Neural cell (in vitro differentiated cells): ENCODE measurements around the gene PTPRG. TPM values are rescaled to one million over a fixed set of nuclear protein-coding genes. Genes with fewer than 3 reads are reported as not detected.

Experiments used
- H2AFZ ChIP-seq: fragments of 200-600, 300-800 bp; sonication (generic), shearing (Covaris generic); 2 replicates; pipeline ENCODE4 v1.6.0; 2014; ENCODE audit warnings: low read depth, mild to moderate bottlenecking, antibody characterized with exemption, low read length, moderate library complexity
- H3F3A ChIP-seq: fragments of 200-600 bp; shearing (Covaris generic); 2 replicates; pipeline ENCODE4 v1.6.1; 2016; ENCODE audit warnings: mild to moderate bottlenecking, moderate library complexity, mixed read lengths, antibody characterized with exemption, low read length; ENCODE audit not compliant: insufficient read depth, poor library complexity, severe bottlenecking
- H3K27ac ChIP-seq: fragments of 200-600, 300-800 bp; sonication (generic), shearing (Covaris generic); 2 replicates; pipeline ENCODE4 v1.5.1; 2014; ENCODE audit warnings: mild to moderate bottlenecking, low read length, moderate library complexity
- H3K27me3 ChIP-seq: fragments of 300-800, 200-600 bp; sonication (generic), shearing (Covaris generic); 2 replicates; pipeline ENCODE4 v1.6.0; 2014; ENCODE audit warnings: mild to moderate bottlenecking, low read depth, low read length, moderate library complexity; ENCODE audit not compliant: insufficient read depth
- H3K36me3 ChIP-seq: fragments of 300-800, 200-600 bp; sonication (generic), shearing (Covaris generic); 2 replicates; pipeline ENCODE4 v1.5.1; 2014; ENCODE audit warnings: mild to moderate bottlenecking, antibody characterized with exemption, low read length, moderate library complexity; ENCODE audit not compliant: insufficient read depth
- H3K4me2 ChIP-seq: fragments of 300-800, 200-600 bp; sonication (generic), shearing (Covaris generic); 2 replicates; pipeline ENCODE4 v1.6.0; 2014; ENCODE audit warnings: mild to moderate bottlenecking, low read length
- H3K4me3 ChIP-seq: fragments of 300-800, 200-600 bp; sonication (generic), shearing (Covaris generic); 2 replicates; pipeline ENCODE4 v1.5.1; 2014; ENCODE audit warnings: mild to moderate bottlenecking, low read length, moderate library complexity
- H3K79me2 ChIP-seq: fragments of 200-600 bp; shearing (Covaris generic); replicated peaks from 2 replicates; pipeline ENCODE4 v1.6.0; 2014; ENCODE audit warnings: mild to moderate bottlenecking, low read length, moderate library complexity; ENCODE audit not compliant: insufficient read depth
- H3K9ac ChIP-seq: fragments of 300-800, 200-600 bp; sonication (generic), shearing (Covaris generic); 2 replicates; pipeline ENCODE4 v1.6.1; 2016; ENCODE audit warnings: mild to moderate bottlenecking, low read length, mixed read lengths
- H3K9me2 ChIP-seq: fragments of 200-600 bp; shearing (Covaris generic); 2 replicates; pipeline ENCODE4 v1.6.1; 2016; ENCODE audit warnings: mild to moderate bottlenecking, low read length, mixed read lengths; ENCODE audit not compliant: insufficient read depth
- H3K9me3 ChIP-seq: fragments of 200-600, 300-800 bp; sonication (generic), shearing (Covaris generic); 2 replicates; pipeline ENCODE4 v1.6.1; 2016; ENCODE audit warnings: mild to moderate bottlenecking, mixed run types, low read length, moderate library complexity, mixed read lengths
- H4K20me1 ChIP-seq: fragments of 200-600 bp; shearing (Covaris generic); 2 replicates; pipeline ENCODE4 v1.6.1; 2016; ENCODE audit warnings: mild to moderate bottlenecking, mixed run types; ENCODE audit not compliant: insufficient read depth
- CTCF ChIP-seq: fragments of 450-650 bp; IDR thresholded peaks from 2 replicates; pipeline ENCODE4 v1.5.1; 2014; ENCODE audit warnings: antibody characterized with exemption, mild to moderate bottlenecking, moderate library complexity; ENCODE audit not compliant: poor library complexity, severe bottlenecking
- EP300 ChIP-seq: fragments of 450-650 bp; conservative IDR thresholded peaks from 2 replicates; pipeline ENCODE4 v1.6.1; 2014; ENCODE audit warnings: antibody characterized with exemption, mild to moderate bottlenecking, moderate library complexity; ENCODE audit not compliant: poor library complexity, severe bottlenecking
- EZH2 ChIP-seq: fragments of 200-600, 300-800 bp; shearing (Covaris generic), sonication (generic); IDR thresholded peaks from 2 replicates; pipeline ENCODE4 v1.6.1; 2014; ENCODE audit warnings: antibody characterized with exemption, low read length, borderline replicate concordance, mild to moderate bottlenecking; ENCODE audit not compliant: insufficient read depth, poor library complexity, severe bottlenecking
- MXI1 ChIP-seq: fragments of 450-650 bp; conservative IDR thresholded peaks from 2 replicates; pipeline ENCODE4 v1.6.1; 2014; ENCODE audit warnings: antibody characterized with exemption, mild to moderate bottlenecking; ENCODE audit not compliant: poor library complexity, severe bottlenecking
- POLR2AphosphoS5 ChIP-seq: IDR thresholded peaks from 2 replicates; pipeline ENCODE4 v1.6.1; 2012
- RAD21 ChIP-seq: fragments of 450-650 bp; conservative IDR thresholded peaks from 2 replicates; pipeline ENCODE4 v1.6.1; 2014; ENCODE audit warnings: antibody characterized with exemption, mild to moderate bottlenecking, moderate library complexity
- REST ChIP-seq: IDR thresholded peaks from 2 replicates; pipeline ENCODE4 v1.6.1; 2012; ENCODE audit warnings: borderline replicate concordance
- SMC3 ChIP-seq: fragments of 450-650 bp; conservative IDR thresholded peaks from 2 replicates; pipeline ENCODE4 v1.6.1; 2014; ENCODE audit warnings: antibody characterized with exemption, mild to moderate bottlenecking, moderate library complexity; ENCODE audit not compliant: poor library complexity
- TAF1 ChIP-seq: IDR thresholded peaks from 2 replicates; pipeline ENCODE4 v1.6.1; 2012; ENCODE audit warnings: low read depth
- polyA plus RNA-seq: library from polyadenylated mRNA; depleted of rRNA; stranded (reverse); fragments of >200 nt; gene quantifications from 2 replicates; pipeline ENCODE4 v1.2.3, GENCODE V29; 2014

Gene PTPRG
- polyA plus RNA-seq, 1 donor from 2014 or later: 33.1 TPM

- Histone ChIP-seq H3K27me3 (no peaks in the 10 kb centered on the region), H3F3A (no peaks in the 10 kb centered on the region), H3K9me2 (no peaks in the 10 kb centered on the region), H3K9ac (no peak overlapping the region), H3K79me2 (peaks cover 4% of the 10 kb centered on the region), H3K9me3 (no peaks in the 10 kb centered on the region), H2AFZ (no peak overlapping the region), H3K27ac (no peak overlapping the region), H4K20me1 (no peaks in the 10 kb centered on the region), H3K4me3 (no peak overlapping the region), H3K4me2 (no peak overlapping the region), H3K36me3 (no peaks in the 10 kb centered on the region)
- no peak for TF ChIP-seq RAD21
- no peak for TF ChIP-seq MXI1
- TF ChIP-seq SMC3: no peak
- no peak for TF ChIP-seq EZH2
- TF ChIP-seq REST: no peak
- no peak for TF ChIP-seq EP300
- TF ChIP-seq POLR2AphosphoS5: no peak
- no peak for TF ChIP-seq TAF1
- TF ChIP-seq CTCF: no peak
Measured at GRCh38 chr3:61926923-61927322, 365.6 kb downstream of the PTPRG start.

DNA sequence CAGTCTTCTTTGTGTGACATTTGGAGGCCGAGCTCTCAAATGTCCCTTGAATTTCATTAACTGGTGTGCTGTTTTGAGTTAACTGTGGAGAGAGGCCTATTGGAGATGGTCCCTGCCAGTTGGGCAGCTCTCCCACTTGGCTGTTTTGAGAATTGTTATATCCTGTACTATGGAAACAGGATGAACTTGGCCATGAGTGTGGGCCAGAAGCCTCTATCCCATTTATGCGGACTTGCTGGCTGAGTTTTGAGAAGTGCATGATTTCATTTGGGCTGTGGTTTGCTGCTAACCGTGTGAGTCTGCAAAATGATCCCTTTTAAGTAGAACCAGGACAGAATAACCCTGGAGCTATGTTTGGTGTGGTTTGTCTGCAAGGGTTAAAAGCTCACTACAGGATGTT, 366.0 kb downstream of the PTPRG start:
- H3K4me2 ChIP-seq: no peak overlapping the region
- H2AFZ ChIP-seq: no peak overlapping the region
- TF ChIP-seq EZH2 (no peak), RAD21 (no peak), POLR2AphosphoS5 (no peak), REST (no peak), MXI1 (no peak), TAF1 (no peak), EP300 (no peak), SMC3 (no peak), CTCF (no peak)
- no peak overlapping the region for H3K9ac ChIP-seq
- H3K79me2 ChIP-seq: peaks cover 5% of the 10 kb centered on the region
- no peak overlapping the region for H3K4me3 ChIP-seq
- H4K20me1 ChIP-seq: no peaks in the 10 kb centered on the region
- no peaks in the 10 kb centered on the region for H3K27me3 ChIP-seq
- H3F3A ChIP-seq: no peaks in the 10 kb centered on the region
- no peaks in the 10 kb centered on the region for H3K9me3 ChIP-seq
- H3K27ac ChIP-seq: no peak overlapping the region
- no peaks in the 10 kb centered on the region for H3K36me3 ChIP-seq
- no peaks in the 10 kb centered on the region for H3K9me2 ChIP-seq
